Loucy (cell line): Measurements from ENCODE around the gene SIRT6.

Experiments
- EZH2phosphoT487 ChIP-seq: fragments of 200-600 bp; IDR thresholded peaks from 2 replicates; pipeline ENCODE4 v1.6.1; 2018; ENCODE audit warnings: antibody characterized with exemption, mild to moderate bottlenecking, moderate library complexity, borderline replicate concordance
- TF ChIP-seq, protein P1 (sequence below): fragments of 200-600 bp; sonication (generic); conservative IDR thresholded peaks from 2 replicates; pipeline ENCODE4 v1.5.1; 2014; ENCODE audit warnings: mild to moderate bottlenecking, antibody characterized with exemption, low read length

DNA sequence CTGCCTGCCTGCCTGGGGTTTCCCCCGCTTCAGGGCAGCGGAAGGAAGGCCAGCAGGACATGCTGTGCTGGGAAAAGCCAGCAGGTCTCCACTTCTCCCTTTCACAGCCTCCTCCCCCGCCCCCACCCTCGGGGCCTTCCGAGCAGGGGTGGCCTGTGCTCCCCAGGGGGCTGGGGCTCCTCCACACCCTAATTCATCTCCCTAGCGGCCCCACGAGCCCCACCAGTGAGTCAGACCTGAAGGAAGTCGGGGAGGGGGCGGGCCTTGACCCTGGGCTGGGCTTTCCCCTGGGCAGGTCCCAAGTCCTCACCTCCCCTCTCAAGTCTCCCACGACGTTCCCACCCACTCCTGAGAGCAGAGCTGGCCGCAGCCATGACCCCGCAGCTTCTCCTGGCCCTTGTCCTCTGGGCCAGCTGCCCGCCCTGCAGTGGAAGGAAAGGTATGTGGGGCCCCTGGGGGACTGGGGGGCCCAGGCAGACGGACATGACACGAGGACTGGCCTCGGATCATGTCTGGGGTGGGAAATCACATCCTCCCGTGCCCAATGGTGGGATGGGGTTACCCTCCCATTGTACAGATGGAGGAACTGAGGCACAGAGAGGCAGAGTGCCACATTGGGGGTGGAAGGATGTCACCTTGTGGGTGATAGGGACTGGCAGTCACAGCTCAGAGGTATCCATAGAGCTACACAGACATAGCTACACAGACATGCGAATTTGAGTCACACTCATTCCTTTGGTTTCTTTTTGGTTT lies 47.0 kb upstream of the SIRT6 start, which contains the start of gene EBI3:
- TF ChIP-seq EZH2phosphoT487: no peak
- TF ChIP-seq, protein P1, sequence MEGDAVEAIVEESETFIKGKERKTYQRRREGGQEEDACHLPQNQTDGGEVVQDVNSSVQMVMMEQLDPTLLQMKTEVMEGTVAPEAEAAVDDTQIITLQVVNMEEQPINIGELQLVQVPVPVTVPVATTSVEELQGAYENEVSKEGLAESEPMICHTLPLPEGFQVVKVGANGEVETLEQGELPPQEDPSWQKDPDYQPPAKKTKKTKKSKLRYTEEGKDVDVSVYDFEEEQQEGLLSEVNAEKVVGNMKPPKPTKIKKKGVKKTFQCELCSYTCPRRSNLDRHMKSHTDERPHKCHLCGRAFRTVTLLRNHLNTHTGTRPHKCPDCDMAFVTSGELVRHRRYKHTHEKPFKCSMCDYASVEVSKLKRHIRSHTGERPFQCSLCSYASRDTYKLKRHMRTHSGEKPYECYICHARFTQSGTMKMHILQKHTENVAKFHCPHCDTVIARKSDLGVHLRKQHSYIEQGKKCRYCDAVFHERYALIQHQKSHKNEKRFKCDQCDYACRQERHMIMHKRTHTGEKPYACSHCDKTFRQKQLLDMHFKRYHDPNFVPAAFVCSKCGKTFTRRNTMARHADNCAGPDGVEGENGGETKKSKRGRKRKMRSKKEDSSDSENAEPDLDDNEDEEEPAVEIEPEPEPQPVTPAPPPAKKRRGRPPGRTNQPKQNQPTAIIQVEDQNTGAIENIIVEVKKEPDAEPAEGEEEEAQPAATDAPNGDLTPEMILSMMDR: no peak
